HG03469 (cell line): ENCODE data around the gene MYEOV.

Experiments used
- ATAC-seq: cut with Tn5 transposase; IDR thresholded peaks from one replicate; pipeline ENCODE4 v1.9.1; 2021; ENCODE audit warnings: mild to moderate bottlenecking, moderate library complexity, moderate number of reproducible peaks; ENCODE audit not compliant: unreplicated experiment

MYEOV gene

GRCh38 chr11:69335007-69335780 lies 41.2 kb downstream of the MYEOV start:
- no peak for ATAC-seq

GRCh38 chr11:69335781-69336405 lies 41.9 kb downstream of the MYEOV start:
- no peak for ATAC-seq

GRCh38 chr11:69337211-69337721 lies 43.3 kb downstream of the MYEOV start:
- no peak for ATAC-seq

- no peak for ATAC-seq
Measured at GRCh38 chr11:69339041-69339733, 45.2 kb downstream of the MYEOV start.

- no peak for ATAC-seq
Measured at GRCh38 chr11:69339983-69340565, 46.1 kb downstream of the MYEOV start.

- ATAC-seq, result no peak
Measured at GRCh38 chr11:69342588-69343330, 48.8 kb downstream of the MYEOV start.

- no peak for ATAC-seq
Measured at GRCh38 chr11:69343401-69344321, 49.7 kb downstream of the MYEOV start.

GRCh38 chr11:69344570-69345145 lies 50.7 kb downstream of the MYEOV start:
- no peak for ATAC-seq
